Mucosa of rectum (tissue), 2 donors: Measurements from ENCODE around the gene IFNLR1.

Experiments used
- H3K27ac ChIP-seq, 2 donors: one replicate each; pipeline ENCODE4 v1.7.0; 2013; ENCODE audit warnings: inconsistent platforms in 2 of 2, low read depth in 2 of 2, low read length in 2 of 2
- H3K27me3 ChIP-seq, 2 donors: one replicate each; pipeline ENCODE4 v1.7.0; 2013; ENCODE audit warnings: low read length in 2 of 2; ENCODE audit not compliant: control insufficient read depth in 2 of 2, insufficient read depth in 2 of 2
- H3K36me3 ChIP-seq, 2 donors: one replicate each; pipeline ENCODE4 v1.7.0; 2013; ENCODE audit warnings: low read length in 2 of 2; ENCODE audit not compliant: control insufficient read depth in 2 of 2, insufficient read depth in 2 of 2
- H3K4me1 ChIP-seq, 2 donors: one replicate each; pipeline ENCODE4 v1.7.0; 2013; ENCODE audit warnings: low read length in 2 of 2, mild to moderate bottlenecking in 1 of 2; ENCODE audit not compliant: control insufficient read depth in 2 of 2, insufficient read depth in 2 of 2
- H3K4me3 ChIP-seq, 2 donors: one replicate each; pipeline ENCODE4 v1.7.0; 2013; ENCODE audit warnings: low read length in 2 of 2
- H3K9ac ChIP-seq, 2 donors: one replicate each; pipeline ENCODE4 v1.7.0; 2013; ENCODE audit warnings: low read length in 2 of 2, low read depth in 1 of 2, mild to moderate bottlenecking in 1 of 2
- H3K9me3 ChIP-seq, 2 donors: one replicate each; pipeline ENCODE4 v1.7.0; 2013; ENCODE audit warnings: low read length in 2 of 2; ENCODE audit not compliant: control insufficient read depth in 2 of 2
- donor health status: healthy.
- donor health status: Normal muscosa, but diverticular disease.

IFNLR1 gene

GRCh38 chr1:24109686-24110475 is 77.2 kb downstream of the IFNLR1 start:
- Histone ChIP-seq H3K27me3 (peaks cover 0 to 2% of the 10 kb centered on the region in 2 donors), H3K27ac (no peak overlapping the region), H3K4me1 (peaks cover 19 to 34% of the 10 kb centered on the region in 2 donors), H3K9ac (no peak overlapping the region), H3K4me3 (no peak overlapping the region), H3K36me3 (no peaks in the 10 kb centered on the region), H3K9me3 (no peaks in the 10 kb centered on the region)

GRCh38 chr1:24109166-24109483 is 78.0 kb downstream of the IFNLR1 start:
- Histone ChIP-seq H3K4me3 (no peak overlapping the region), H3K27me3 (peaks cover 0 to 2% of the 10 kb centered on the region in 2 donors), H3K4me1 (peaks cover 19 to 34% of the 10 kb centered on the region in 2 donors), H3K9me3 (no peaks in the 10 kb centered on the region), H3K9ac (no peak overlapping the region), H3K36me3 (no peaks in the 10 kb centered on the region), H3K27ac (peak overlapping the region; percentile 71 to 78)

- Histone ChIP-seq H3K4me1 (peaks cover 19 to 32% of the 10 kb centered on the region in 2 donors), H3K4me3 (peak overlapping the region; percentile 48 to 51), H3K9me3 (no peaks in the 10 kb centered on the region), H3K36me3 (no peaks in the 10 kb centered on the region), H3K27me3 (peaks cover 0 to 2% of the 10 kb centered on the region in 2 donors), H3K27ac (peak overlapping the region; percentile 71 to 78), H3K9ac (peak overlapping the region; percentile 24 to 62)
Observed at GRCh38 chr1:24108334-24109165, 78.5 kb downstream of the IFNLR1 start.

DNA sequence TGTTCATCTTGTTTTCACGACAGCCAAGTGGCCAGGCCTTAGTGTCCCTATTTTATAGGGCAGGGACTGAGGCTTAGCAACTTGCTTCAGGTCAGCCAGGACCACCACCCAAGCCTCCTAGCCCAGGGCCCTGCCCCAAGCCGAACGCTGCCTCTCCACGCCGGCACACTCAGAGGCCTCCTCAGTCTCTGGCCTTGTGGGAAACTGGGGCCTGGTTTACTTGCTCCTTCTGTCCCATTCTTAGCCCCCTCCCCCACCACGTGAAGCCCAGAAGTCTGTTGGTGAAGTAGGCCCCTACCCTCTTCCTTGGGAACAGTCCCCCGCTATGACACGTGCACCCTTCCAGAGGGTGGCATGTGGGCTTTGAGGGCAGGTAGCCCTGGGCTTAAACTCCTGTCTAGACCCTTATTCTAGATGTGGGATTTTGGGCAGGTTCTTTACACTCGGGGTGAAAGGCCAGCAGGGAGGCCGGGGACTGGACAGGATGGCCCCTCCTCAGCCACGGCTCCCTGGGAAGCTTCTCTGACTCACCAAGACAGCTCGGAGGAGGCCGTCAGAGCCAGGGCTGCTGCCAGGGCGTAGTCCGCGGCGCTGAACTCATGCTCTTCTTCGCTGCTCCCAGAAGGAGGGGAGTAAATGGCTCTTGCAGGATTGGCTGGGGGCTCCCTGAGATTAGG is 79.5 kb downstream of the IFNLR1 start:
- peaks cover 0 to 2% of the 10 kb centered on the region in 2 donors for H3K27me3 ChIP-seq
- H3K9me3 ChIP-seq: no peaks in the 10 kb centered on the region
- H3K4me3 ChIP-seq: peak overlapping the region; percentile 37 to 51
- H3K9ac ChIP-seq: peak overlapping the region; percentile 24 to 61
- peaks cover 17 to 24% of the 10 kb centered on the region in 2 donors for H3K4me1 ChIP-seq
- H3K27ac ChIP-seq: peak overlapping the region; percentile 71 to 78
- H3K36me3 ChIP-seq: no peaks in the 10 kb centered on the region

GRCh38 chr1:24105368-24106160 is 81.5 kb downstream of the IFNLR1 start:
- Histone ChIP-seq H3K4me1 (peaks cover 15 to 18% of the 10 kb centered on the region in 2 donors), H3K9ac (no peak overlapping the region), H3K4me3 (no peak overlapping the region)

DNA sequence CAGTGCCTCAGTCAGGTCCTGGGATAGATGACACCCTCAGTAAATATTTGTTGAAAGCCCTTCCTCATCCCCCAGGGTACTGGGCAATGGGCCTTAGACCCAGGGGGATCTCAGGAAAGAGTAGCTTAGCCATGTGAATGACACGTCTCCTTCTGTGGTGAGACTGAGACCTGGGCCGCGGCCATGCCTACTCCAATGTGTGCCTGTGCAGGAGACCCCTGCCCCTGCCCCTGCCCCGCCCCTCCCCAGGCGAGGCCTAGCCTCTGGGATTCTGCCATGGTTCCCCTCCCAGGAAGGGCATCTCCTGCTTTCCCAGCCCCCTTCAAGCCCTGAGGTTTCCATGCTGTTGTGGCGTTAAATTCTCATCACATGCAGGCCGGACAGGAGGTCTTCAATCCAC is 82.2 kb downstream of the IFNLR1 start:
- no peaks in the 10 kb centered on the region for H3K9me3 ChIP-seq
- H3K4me1 ChIP-seq: peaks cover 15 to 18% of the 10 kb centered on the region in 2 donors
- H3K36me3 ChIP-seq: no peaks in the 10 kb centered on the region
- no peaks in the 10 kb centered on the region for H3K27me3 ChIP-seq
- H3K4me3 ChIP-seq: no peak overlapping the region
- H3K27ac ChIP-seq: no peak overlapping the region
- no peak overlapping the region for H3K9ac ChIP-seq

More at GRCh38 chr1:24105368-24106160, 81.5 kb downstream of the IFNLR1 start:
- Histone ChIP-seq H3K27ac (peak overlapping the region in 1 of 2 donors; percentile 29), H3K9me3 (no peaks in the 10 kb centered on the region), H3K27me3 (no peaks in the 10 kb centered on the region), H3K36me3 (no peaks in the 10 kb centered on the region)
